Ishikawa (cell line): Measurements from ENCODE around the gene FAM181A.

ENCODE experiments used
- CEBPB ChIP-seq: IDR thresholded peaks from 2 replicates; pipeline ENCODE4 v1.6.1; 2012
- CREB1 ChIP-seq: IDR thresholded peaks from 2 replicates; pipeline ENCODE4 v1.6.1; 2012; ENCODE audit warnings: low read depth
- EGR1 ChIP-seq: IDR thresholded peaks from 2 replicates; pipeline ENCODE4 v1.6.1; 2012
- EP300 ChIP-seq: IDR thresholded peaks from 2 replicates; pipeline ENCODE4 v1.6.1; 2012; ENCODE audit warnings: borderline replicate concordance
- FOXM1 ChIP-seq: IDR thresholded peaks from 2 replicates; pipeline ENCODE4 v1.6.1; 2012; ENCODE audit warnings: low read depth, borderline replicate concordance
- MAX ChIP-seq: IDR thresholded peaks from 2 replicates; pipeline ENCODE4 v1.6.1; 2012
- NFIC ChIP-seq: IDR thresholded peaks from 2 replicates; pipeline ENCODE4 v1.6.1; 2012
- RAD21 ChIP-seq: IDR thresholded peaks from 2 replicates; pipeline ENCODE4 v1.6.1; 2012; ENCODE audit warnings: low read depth
- REST ChIP-seq: IDR thresholded peaks from 2 replicates; pipeline ENCODE4 v1.6.1; 2012; ENCODE audit warnings: low read depth, mild to moderate bottlenecking
- TAF1 ChIP-seq: IDR thresholded peaks from 2 replicates; pipeline ENCODE4 v1.6.1; 2012; ENCODE audit warnings: low read depth, mild to moderate bottlenecking
- TCF12 ChIP-seq: IDR thresholded peaks from 2 replicates; pipeline ENCODE4 v1.6.1; 2012; ENCODE audit warnings: low read depth
- TEAD4 ChIP-seq: IDR thresholded peaks from 2 replicates; pipeline ENCODE4 v1.6.1; 2012
- USF1 ChIP-seq: IDR thresholded peaks from 2 replicates; pipeline ENCODE4 v1.6.1; 2012
- YY1 ChIP-seq: IDR thresholded peaks from 2 replicates; pipeline ENCODE4 v1.6.1; 2012; ENCODE audit warnings: low read depth
- ZBTB7A ChIP-seq: IDR thresholded peaks from 2 replicates; pipeline ENCODE4 v1.6.1; 2012; ENCODE audit warnings: low read depth

FAM181A gene

GRCh38 chr14:93939304-93940229, 12.4 kb downstream of the FAM181A start:
- TF ChIP-seq FOXM1, result no peak
- TF ChIP-seq TEAD4, result no peak; the same call in 1 of the 2 replicates
- TF ChIP-seq ZBTB7A, result no peak; the same call in 1 of the 2 replicates
- TF ChIP-seq EP300, result 0 out of 2 replicates have a peak, but pooled peaks have one; percentile 25
- TF ChIP-seq NFIC, result no peak
- TF ChIP-seq TAF1, result peak; percentile 21; the same call in 1 of the 2 replicates
- TF ChIP-seq REST, result no peak
- no peak for TF ChIP-seq EGR1
- TF ChIP-seq CREB1, result no peak
- no peak for TF ChIP-seq USF1
- peak; percentile 86 for TF ChIP-seq MAX
- no peak for TF ChIP-seq CEBPB
- peak; percentile 90 for TF ChIP-seq RAD21
- 0 out of 2 replicates have a peak, but pooled peaks have one; percentile 31 for TF ChIP-seq TCF12
- 0 out of 2 replicates have a peak, but pooled peaks have one; percentile 46 for TF ChIP-seq YY1

GRCh38 chr14:93940437-93940836, 13.3 kb downstream of the FAM181A start:
- TF ChIP-seq CEBPB (no peak), RAD21 (no peak), REST (no peak), EP300 (no peak), TAF1 (no peak), ZBTB7A (no peak), USF1 (no peak), TEAD4 (no peak), CREB1 (no peak), YY1 (no peak), FOXM1 (no peak), NFIC (no peak), MAX (no peak), EGR1 (no peak), TCF12 (no peak)

GRCh38 chr14:93941293-93941910, 14.3 kb downstream of the FAM181A start:
- TF ChIP-seq USF1 (peak; percentile 4; the same call in 1 of the 2 replicates), CREB1 (0 out of 2 replicates have a peak, but pooled peaks have one; percentile 18), TAF1 (no peak), NFIC (peak; percentile 95), EGR1 (no peak), FOXM1 (peak; percentile 76), TCF12 (peak; percentile 95), ZBTB7A (peak; percentile 79), EP300 (peak; percentile 91), MAX (peak; percentile 44; the same call in 1 of the 2 replicates), TEAD4 (peak; percentile 74), REST (no peak), RAD21 (no peak), YY1 (peak; percentile 48), CEBPB (peak; percentile 64; the same call in 1 of the 2 replicates)
